ENCODE measurements around the gene NCAN.

- no peak; the same call in 1 of the 2 replicates for TF ChIP-seq POLR2AphosphoS5 (IDR thresholded peaks at IDR 0.05; ENCODE audit: low read depth)
- no peak for TF ChIP-seq CTCF (IDR thresholded peaks at IDR 0.05; ENCODE audit: insufficient read depth, low read length)
- TF ChIP-seq REST (IDR thresholded peaks at IDR 0.05; ENCODE audit: insufficient replicate concordance, low read depth) = no peak
- no peak for TF ChIP-seq GABPA (IDR thresholded peaks at IDR 0.05; ENCODE audit: low read depth)
Measured at GRCh38 chr19:19171821-19172532, 39.8 kb upstream of the NCAN start.

Data from HL-60 (cell line).